ENCODE measurements around the gene NAA25. TPM values are rescaled to one million over a fixed set of nuclear protein-coding genes. Genes with fewer than 3 reads are reported as not detected.
A peak's percentile ranks its signal among the peaks of the same experiment; 100 is the strongest.

NAA25 gene
- polyA plus RNA-seq (2013), result 17.0 and 19.3 TPM in 2 replicates

GRCh38 chr12:112108202-112109079, at the start of gene NAA25:
NAA25 (minus strand) TSS chr12:112108783; CDS start chr12:112108773, 10 bp downstream.
- H3K4me3 ChIP-seq (ENCODE audit: low read depth, low read length), result peak within 1 kb of the TSS; percentile 90
- DNase-seq, result peak; percentile 73 to 92
- no peaks in the 10 kb centered on the region for H3K36me3 ChIP-seq (ENCODE audit: control insufficient read depth in 1 of 2, insufficient read depth in 2 of 2, low read length in 2 of 2)
- no CpG with 5 or more reads among the region's 74 CpGs for WGBS (ENCODE audit: extremely low coverage, insufficient coverage, insufficient read length)
- peak within 1 kb of the TSS; percentile 98 for H3K9ac ChIP-seq (ENCODE audit: low read length)
- H3K4ac ChIP-seq (ENCODE audit: low read depth, low read length), result peak within 1 kb of the TSS; percentile 80
- H4K91ac ChIP-seq (ENCODE audit: low read depth, low read length), result peak within 1 kb of the TSS; percentile 84
- peak within 1 kb of the TSS; percentile 88 for H3K4me2 ChIP-seq (ENCODE audit: low read length)
- peak within 1 kb of the TSS; percentile 3 for H2BK120ac ChIP-seq (ENCODE audit: insufficient read depth, low read length, poor library complexity)
- H3K4me1 ChIP-seq (ENCODE audit: control insufficient read depth in 1 of 2, insufficient read depth in 2 of 2, low read length in 2 of 2), result no peaks in the 10 kb centered on the region
- H3K9me3 ChIP-seq (ENCODE audit: insufficient read depth, low read depth, low read length), result no peaks in the 10 kb centered on the region
- H3K79me1 ChIP-seq (ENCODE audit: low read length), result peaks cover 11% of the 10 kb centered on the region
- peak within 1 kb of the TSS; percentile 23 for H2BK5ac ChIP-seq (ENCODE audit: low read depth, low read length, poor library complexity)
- peaks cover 22% of the 10 kb centered on the region for H3K79me2 ChIP-seq (ENCODE audit: control insufficient read depth, insufficient read depth, low read length, poor library complexity)
- peak within 1 kb of the TSS; percentile 86 for H3K14ac ChIP-seq (ENCODE audit: low read length)
- peak within 1 kb of the TSS; percentile 86 for H4K8ac ChIP-seq (ENCODE audit: low read depth, low read length)
- H3K27ac ChIP-seq (ENCODE audit: low read depth, low read length), result peak within 1 kb of the TSS; percentile 52
- peak within 1 kb of the TSS; percentile 67 for H3K18ac ChIP-seq (ENCODE audit: low read length)
- H4K12ac ChIP-seq (ENCODE audit: low read depth, low read length), result peak within 1 kb of the TSS; percentile 10
- no peak within 1 kb of the TSS for H3K23ac ChIP-seq (ENCODE audit: low read length)
- no peak within 1 kb of the TSS for H2AK5ac ChIP-seq (ENCODE audit: low read length)
- no peaks in the 10 kb centered on the region for H3K27me3 ChIP-seq (ENCODE audit: insufficient read depth, low read length)
- peak within 1 kb of the TSS; percentile 47 for H2AFZ ChIP-seq (ENCODE audit: insufficient read depth, low read length, poor library complexity)
- no peak within 1 kb of the TSS for H2BK12ac ChIP-seq (ENCODE audit: low read length)

- Histone ChIP-seq H3K23ac (ENCODE audit: low read length) (no peak overlapping the region), H3K27ac (ENCODE audit: low read depth, low read length) (no peak overlapping the region), H2BK120ac (ENCODE audit: insufficient read depth, low read length, poor library complexity) (no peak overlapping the region), H2BK5ac (ENCODE audit: low read depth, low read length, poor library complexity) (no peak overlapping the region), H3K27me3 (ENCODE audit: insufficient read depth, low read length) (no peaks in the 10 kb centered on the region), H3K4ac (ENCODE audit: low read depth, low read length) (no peak overlapping the region), H2AK5ac (ENCODE audit: low read length) (no peak overlapping the region), H3K4me2 (ENCODE audit: low read length) (no peak overlapping the region), H3K4me3 (ENCODE audit: low read depth, low read length) (no peak overlapping the region), H3K79me1 (ENCODE audit: low read length) (peaks cover 7% of the 10 kb centered on the region), H3K36me3 (ENCODE audit: control insufficient read depth in 1 of 2, insufficient read depth in 2 of 2, low read length in 2 of 2) (peaks cover 37 to 41% of the 10 kb centered on the region in 2 experiments), H3K18ac (ENCODE audit: low read length) (no peak overlapping the region), H4K91ac (ENCODE audit: low read depth, low read length) (no peak overlapping the region), H2AFZ (ENCODE audit: insufficient read depth, low read length, poor library complexity) (no peak overlapping the region), H3K9me3 (ENCODE audit: insufficient read depth, low read depth, low read length) (peaks cover 6% of the 10 kb centered on the region), H3K4me1 (ENCODE audit: control insufficient read depth in 1 of 2, insufficient read depth in 2 of 2, low read length in 2 of 2) (peaks cover 0 to 3% of the 10 kb centered on the region in 2 experiments), H2BK12ac (ENCODE audit: low read length) (no peak overlapping the region), H4K12ac (ENCODE audit: low read depth, low read length) (no peak overlapping the region), H4K8ac (ENCODE audit: low read depth, low read length) (no peak overlapping the region), H3K79me2 (ENCODE audit: control insufficient read depth, insufficient read depth, low read length, poor library complexity) (no peaks in the 10 kb centered on the region), H3K14ac (ENCODE audit: low read length) (no peak overlapping the region), H3K9ac (ENCODE audit: low read length) (no peak overlapping the region)
- DNase-seq, result no peak
- WGBS (ENCODE audit: extremely low coverage, insufficient coverage, insufficient read length), result no CpG with 5 or more reads among the region's 8 CpGs
Observed at GRCh38 chr12:112153893-112154219, 45.3 kb upstream of the NAA25 start.

GRCh38 chr12:112153181-112153892, 44.8 kb upstream of the NAA25 start:
- no peak overlapping the region for H3K9ac ChIP-seq (ENCODE audit: low read length)
- H2AFZ ChIP-seq (ENCODE audit: insufficient read depth, low read length, poor library complexity), result no peak overlapping the region
- no peak overlapping the region for H3K18ac ChIP-seq (ENCODE audit: low read length)
- no peak overlapping the region for H4K8ac ChIP-seq (ENCODE audit: low read depth, low read length)
- H3K23ac ChIP-seq (ENCODE audit: low read length), result no peak overlapping the region
- H3K4me3 ChIP-seq (ENCODE audit: low read depth, low read length), result no peak overlapping the region
- H3K4me1 ChIP-seq (ENCODE audit: control insufficient read depth in 1 of 2, insufficient read depth in 2 of 2, low read length in 2 of 2), result peaks cover 2 to 7% of the 10 kb centered on the region in 2 experiments
- no peaks in the 10 kb centered on the region for H3K27me3 ChIP-seq (ENCODE audit: insufficient read depth, low read length)
- no peak overlapping the region for H2BK5ac ChIP-seq (ENCODE audit: low read depth, low read length, poor library complexity)
- no peak overlapping the region for H4K12ac ChIP-seq (ENCODE audit: low read depth, low read length)
- no peak overlapping the region for H3K4ac ChIP-seq (ENCODE audit: low read depth, low read length)
- H3K27ac ChIP-seq (ENCODE audit: low read depth, low read length), result no peak overlapping the region
- no CpG with 5 or more reads among the region's 11 CpGs for WGBS (ENCODE audit: extremely low coverage, insufficient coverage, insufficient read length)
- H2AK5ac ChIP-seq (ENCODE audit: low read length), result no peak overlapping the region
- peaks cover 4% of the 10 kb centered on the region for H3K9me3 ChIP-seq (ENCODE audit: insufficient read depth, low read depth, low read length)
- H3K14ac ChIP-seq (ENCODE audit: low read length), result no peak overlapping the region
- peaks cover 32 to 38% of the 10 kb centered on the region in 2 experiments for H3K36me3 ChIP-seq (ENCODE audit: control insufficient read depth in 1 of 2, insufficient read depth in 2 of 2, low read length in 2 of 2)
- DNase-seq, result no peak
- peaks cover 7% of the 10 kb centered on the region for H3K79me1 ChIP-seq (ENCODE audit: low read length)
- no peak overlapping the region for H3K4me2 ChIP-seq (ENCODE audit: low read length)
- no peak overlapping the region for H4K91ac ChIP-seq (ENCODE audit: low read depth, low read length)
- no peaks in the 10 kb centered on the region for H3K79me2 ChIP-seq (ENCODE audit: control insufficient read depth, insufficient read depth, low read length, poor library complexity)
- H2BK12ac ChIP-seq (ENCODE audit: low read length), result no peak overlapping the region
- no peak overlapping the region for H2BK120ac ChIP-seq (ENCODE audit: insufficient read depth, low read length, poor library complexity)

- Histone ChIP-seq H3K79me1 (ENCODE audit: low read length) (peaks cover 11% of the 10 kb centered on the region), H3K14ac (ENCODE audit: low read length) (no peak overlapping the region), H2AFZ (ENCODE audit: insufficient read depth, low read length, poor library complexity) (no peak overlapping the region), H3K27ac (ENCODE audit: low read depth, low read length) (no peak overlapping the region), H4K91ac (ENCODE audit: low read depth, low read length) (no peak overlapping the region), H3K4ac (ENCODE audit: low read depth, low read length) (no peak overlapping the region), H2BK12ac (ENCODE audit: low read length) (no peak overlapping the region), H3K36me3 (ENCODE audit: control insufficient read depth in 1 of 2, insufficient read depth in 2 of 2, low read length in 2 of 2) (peaks cover 34 to 42% of the 10 kb centered on the region in 2 experiments), H3K4me3 (ENCODE audit: low read depth, low read length) (no peak overlapping the region), H4K8ac (ENCODE audit: low read depth, low read length) (no peak overlapping the region), H3K9ac (ENCODE audit: low read length) (no peak overlapping the region), H2BK5ac (ENCODE audit: low read depth, low read length, poor library complexity) (no peak overlapping the region), H3K9me3 (ENCODE audit: insufficient read depth, low read depth, low read length) (peaks cover 3% of the 10 kb centered on the region), H4K12ac (ENCODE audit: low read depth, low read length) (no peak overlapping the region), H3K79me2 (ENCODE audit: control insufficient read depth, insufficient read depth, low read length, poor library complexity) (no peaks in the 10 kb centered on the region), H3K23ac (ENCODE audit: low read length) (no peak overlapping the region), H2AK5ac (ENCODE audit: low read length) (no peak overlapping the region), H3K18ac (ENCODE audit: low read length) (no peak overlapping the region), H3K4me1 (ENCODE audit: control insufficient read depth in 1 of 2, insufficient read depth in 2 of 2, low read length in 2 of 2) (peaks cover 7 to 12% of the 10 kb centered on the region in 2 experiments), H2BK120ac (ENCODE audit: insufficient read depth, low read length, poor library complexity) (no peak overlapping the region), H3K4me2 (ENCODE audit: low read length) (no peak overlapping the region), H3K27me3 (ENCODE audit: insufficient read depth, low read length) (no peaks in the 10 kb centered on the region)
- WGBS (ENCODE audit: extremely low coverage, insufficient coverage, insufficient read length), result no CpG with 5 or more reads among the region's 11 CpGs
- no peak for DNase-seq
Observed at GRCh38 chr12:112151766-112152541, 43.4 kb upstream of the NAA25 start.
